HUES64 (cell line): ENCODE results near the gene TLE4.

Experiments
- H3K27ac ChIP-seq: 2 replicates; pipeline ENCODE4 v1.7.0; 2013; ENCODE audit warnings: low read depth, low read length, inconsistent platforms
- H3K27me3 ChIP-seq: 2 replicates; pipeline ENCODE4 v1.6.1; 2013; ENCODE audit warnings: mild to moderate bottlenecking, low read length; ENCODE audit not compliant: insufficient read depth
- H3K36me3 ChIP-seq: 2 replicates; pipeline ENCODE4 v1.6.1; 2013; ENCODE audit warnings: mild to moderate bottlenecking, low read length; ENCODE audit not compliant: insufficient read depth
- H3K4me1 ChIP-seq: 2 replicates; pipeline ENCODE4 v1.6.1; 2013; ENCODE audit warnings: mild to moderate bottlenecking, low read length, moderate library complexity; ENCODE audit not compliant: insufficient read depth
- H3K4me3 ChIP-seq: 2 replicates; pipeline ENCODE4 v1.5.1; 2013; ENCODE audit warnings: mild to moderate bottlenecking, low read length, moderate library complexity
- H3K9ac ChIP-seq: 2 replicates; pipeline ENCODE4 v1.6.1; 2013; ENCODE audit warnings: mild to moderate bottlenecking, low read depth, low read length
- H3K9me3 ChIP-seq: 2 replicates; pipeline ENCODE4 v1.6.1; 2013; ENCODE audit warnings: low read depth, low read length; ENCODE audit not compliant: insufficient read depth
- WGBS: fragments of 150-250, 120-280 bp; methylation state at CpG from one replicate; pipeline ENCODE4 v1.1.7; 2013; ENCODE audit warnings: missing lambda C conversion rate; 5-methylcytosine and 5-hydroxymethylcytosine counted together

Gene TLE4

DNA sequence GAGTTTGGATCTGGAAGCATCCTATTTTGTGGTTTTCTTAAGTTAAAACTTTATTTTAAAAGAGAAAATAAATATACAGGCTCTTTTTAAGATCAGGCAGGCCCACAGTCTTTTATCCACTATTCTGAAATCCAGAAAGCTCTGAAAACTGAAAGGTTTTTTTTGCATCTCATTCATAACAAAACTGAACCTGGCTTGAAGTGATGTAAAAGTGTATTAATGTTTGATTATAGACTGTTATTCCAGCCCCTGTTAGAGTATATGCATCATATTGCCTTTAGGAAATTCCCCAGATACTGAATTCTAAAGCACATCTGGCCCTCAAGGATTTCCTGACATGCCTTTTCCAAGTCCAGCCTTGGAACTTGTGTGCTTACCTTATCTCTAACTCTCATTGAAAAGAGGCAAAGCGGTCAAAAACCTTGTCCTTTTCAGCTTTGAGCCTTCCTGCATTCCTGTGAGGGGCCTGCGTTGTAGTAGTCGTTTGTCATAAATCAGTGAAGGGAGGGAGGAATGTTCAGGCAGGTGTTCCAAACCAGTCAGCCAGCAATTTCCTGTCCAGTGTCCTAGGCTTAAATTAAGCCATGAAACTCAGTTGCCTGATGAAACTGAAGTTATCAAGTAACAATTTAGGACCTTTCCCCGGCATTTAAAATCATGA lies 110.4 kb downstream of the TLE4 start:
- peaks cover 15% of the 10 kb centered on the region for H3K4me1 ChIP-seq
- 85% methylated on average over 4 of the region's 4 CpGs for whole genome bisulfite sequencing
- H3K9me3 ChIP-seq = no peaks in the 10 kb centered on the region; the same call in 1 of the 2 replicates
- H3K27me3 ChIP-seq = no peaks in the 10 kb centered on the region
- no peak overlapping the region for H3K27ac ChIP-seq
- H3K4me3 ChIP-seq = no peak overlapping the region
- peaks cover 17% of the 10 kb centered on the region for H3K36me3 ChIP-seq
- H3K9ac ChIP-seq = no peak overlapping the region

DNA sequence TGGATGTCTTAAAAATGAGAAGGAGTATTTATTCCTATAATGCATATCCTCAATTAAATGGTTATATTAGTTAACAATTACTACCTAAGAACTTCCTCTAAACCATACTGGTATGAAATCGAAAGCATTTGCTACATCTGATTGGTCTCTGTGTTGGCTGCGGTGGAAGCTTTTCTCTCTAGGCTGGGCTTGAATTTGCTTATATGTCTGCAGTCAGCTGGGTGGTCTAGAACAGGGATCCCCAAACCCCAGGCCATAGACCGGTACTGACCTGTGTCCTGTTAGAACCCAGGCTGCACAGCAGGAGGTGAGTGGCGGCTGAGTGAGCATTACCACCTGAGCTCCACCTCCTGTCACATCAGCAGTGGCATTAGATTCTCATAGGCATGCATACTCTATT lies 112.3 kb downstream of the TLE4 start:
- H3K4me1 ChIP-seq = peaks cover 15% of the 10 kb centered on the region
- H3K9ac ChIP-seq = no peak overlapping the region
- H3K4me3 ChIP-seq = no peak overlapping the region
- H3K36me3 ChIP-seq = peaks cover 8% of the 10 kb centered on the region
- no peak overlapping the region for H3K27ac ChIP-seq
- H3K9me3 ChIP-seq = no peaks in the 10 kb centered on the region
- WGBS = 95% methylated on average over 4 of the region's 4 CpGs
- H3K27me3 ChIP-seq = no peaks in the 10 kb centered on the region

DNA sequence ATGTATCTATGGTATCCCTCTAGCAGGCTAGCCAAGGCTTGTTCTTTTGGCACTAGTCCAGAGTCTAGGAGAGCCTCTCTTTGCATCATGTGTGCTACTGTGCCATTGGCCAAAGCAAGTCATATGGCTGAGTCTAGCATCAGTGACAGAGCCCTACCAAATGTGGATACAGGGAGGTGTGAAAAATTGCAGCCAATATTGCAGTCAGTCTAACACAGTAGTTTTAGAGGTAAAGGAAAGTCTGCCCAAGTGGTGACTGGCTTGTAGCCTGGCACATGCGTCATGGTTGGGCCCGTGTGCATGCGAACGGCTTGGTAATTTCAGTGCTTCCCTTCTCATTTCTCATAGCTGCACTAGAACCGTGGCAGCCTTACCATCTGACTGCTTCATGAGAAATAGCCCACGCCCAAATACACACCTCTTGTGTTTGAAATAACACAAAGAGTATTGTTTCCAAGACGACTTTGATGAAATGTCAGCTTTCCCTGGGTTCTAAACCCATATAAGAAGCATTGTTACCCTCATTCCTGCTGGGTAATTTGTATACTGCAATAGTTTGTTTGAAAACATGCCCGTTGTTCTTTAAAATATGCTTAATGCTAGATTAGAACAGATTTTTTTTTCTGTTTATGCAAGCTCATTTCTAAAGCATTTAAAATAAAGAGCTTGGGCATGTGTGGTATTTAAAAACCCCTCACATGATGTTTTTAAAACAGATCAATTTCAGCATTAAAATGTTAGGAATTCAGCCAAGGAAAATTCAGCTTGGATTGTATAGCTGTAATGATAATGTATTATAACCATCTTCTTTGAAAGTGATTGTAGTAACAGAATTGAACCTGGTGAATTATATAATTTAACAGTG lies 113.2 kb downstream of the TLE4 start:
- peaks cover 8% of the 10 kb centered on the region for H3K36me3 ChIP-seq
- no peak overlapping the region for H3K9ac ChIP-seq
- no peak overlapping the region for H3K4me3 ChIP-seq
- H3K27me3 ChIP-seq = no peaks in the 10 kb centered on the region
- H3K27ac ChIP-seq = no peak overlapping the region
- no peaks in the 10 kb centered on the region for H3K9me3 ChIP-seq
- H3K4me1 ChIP-seq = peaks cover 15% of the 10 kb centered on the region
- 90% methylated on average over 8 of the region's 8 CpGs for WGBS

DNA sequence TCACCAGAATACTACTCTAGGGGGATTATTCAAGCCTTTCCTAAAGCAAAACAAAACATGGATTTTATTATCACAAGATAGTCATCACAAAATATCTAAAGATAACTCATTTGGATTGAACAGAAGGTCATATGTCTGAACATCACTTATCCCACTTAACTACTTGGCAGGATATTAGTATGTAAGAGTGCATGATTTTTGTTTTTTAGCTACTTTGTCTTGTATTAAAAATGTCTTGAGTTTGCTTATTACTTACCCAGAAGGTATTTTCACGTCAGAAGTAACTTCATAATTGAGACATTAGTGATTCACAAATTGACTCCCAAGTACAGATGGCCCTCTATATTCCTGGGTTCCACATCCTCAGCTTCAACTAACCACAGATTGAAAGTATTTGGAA lies 113.8 kb downstream of the TLE4 start:
- 88% methylated on average over 1 of the region's 1 CpG for WGBS

GRCh38 chr9:79686381-79687130 lies 114.8 kb downstream of the TLE4 start:
- WGBS = 90% methylated on average over 8 of the region's 8 CpGs
- Histone ChIP-seq H3K4me3 (no peak overlapping the region), H3K27ac (peak overlapping the region; percentile 29; the same call in 1 of the 2 replicates)

More for the DNA sequence above, 113.8 kb downstream of the TLE4 start:
- no peaks in the 10 kb centered on the region for H3K27me3 ChIP-seq
- peaks cover 8% of the 10 kb centered on the region for H3K36me3 ChIP-seq
- no peak overlapping the region for H3K4me3 ChIP-seq
- H3K9me3 ChIP-seq = no peaks in the 10 kb centered on the region
- peaks cover 15% of the 10 kb centered on the region for H3K4me1 ChIP-seq
- H3K27ac ChIP-seq = no peak overlapping the region
- no peak overlapping the region for H3K9ac ChIP-seq

GRCh38 chr9:79687131-79687447 lies 115.3 kb downstream of the TLE4 start:
- Histone ChIP-seq H3K27ac (no peak overlapping the region), H3K27me3 (no peaks in the 10 kb centered on the region), H3K4me3 (no peak overlapping the region), H3K36me3 (peaks cover 8% of the 10 kb centered on the region), H3K9me3 (no peaks in the 10 kb centered on the region), H3K9ac (no peak overlapping the region), H3K4me1 (peaks cover 9% of the 10 kb centered on the region; the same call in 1 of the 2 replicates)
- 95% methylated on average over 8 of the region's 8 CpGs for WGBS

More at GRCh38 chr9:79686381-79687130, 114.8 kb downstream of the TLE4 start:
- Histone ChIP-seq H3K27me3 (no peaks in the 10 kb centered on the region), H3K9ac (no peak overlapping the region), H3K36me3 (peaks cover 8% of the 10 kb centered on the region), H3K4me1 (peaks cover 9% of the 10 kb centered on the region; the same call in 1 of the 2 replicates), H3K9me3 (no peaks in the 10 kb centered on the region)

- peaks cover 8% of the 10 kb centered on the region for H3K36me3 ChIP-seq
- H3K4me3 ChIP-seq = no peak overlapping the region
- H3K9ac ChIP-seq = no peak overlapping the region
- H3K4me1 ChIP-seq = peaks cover 20% of the 10 kb centered on the region
- H3K27ac ChIP-seq = no peak overlapping the region
- no peaks in the 10 kb centered on the region for H3K9me3 ChIP-seq
- 78% methylated on average over 3 of the region's 4 CpGs for WGBS
- H3K27me3 ChIP-seq = no peaks in the 10 kb centered on the region
Measured at GRCh38 chr9:79688363-79688762, 116.6 kb downstream of the TLE4 start.

- WGBS = 94% methylated on average over 4 of the region's 4 CpGs
- Histone ChIP-seq H3K4me3 (no peak overlapping the region), H3K27ac (no peak overlapping the region), H3K9ac (no peak overlapping the region), H3K9me3 (no peaks in the 10 kb centered on the region), H3K27me3 (no peaks in the 10 kb centered on the region), H3K36me3 (peaks cover 8% of the 10 kb centered on the region), H3K4me1 (peaks cover 32% of the 10 kb centered on the region)
Measured at GRCh38 chr9:79689576-79689975, 117.8 kb downstream of the TLE4 start.

- peaks cover 52% of the 10 kb centered on the region for H3K4me1 ChIP-seq
- H3K27ac ChIP-seq = no peak overlapping the region
- H3K36me3 ChIP-seq = peaks cover 6% of the 10 kb centered on the region
- H3K9me3 ChIP-seq = no peaks in the 10 kb centered on the region
- no peaks in the 10 kb centered on the region for H3K27me3 ChIP-seq
- H3K9ac ChIP-seq = no peak overlapping the region
- 93% methylated on average over 4 of the region's 5 CpGs for WGBS
- H3K4me3 ChIP-seq = no peak overlapping the region
Measured at GRCh38 chr9:79691496-79691895, 119.7 kb downstream of the TLE4 start.

- H3K36me3 ChIP-seq = no peaks in the 10 kb centered on the region
- H3K27me3 ChIP-seq = no peaks in the 10 kb centered on the region
- H3K27ac ChIP-seq = no peak overlapping the region
- H3K4me1 ChIP-seq = peaks cover 61% of the 10 kb centered on the region
- H3K9ac ChIP-seq = no peak overlapping the region
- no peaks in the 10 kb centered on the region for H3K9me3 ChIP-seq
- no peak overlapping the region for H3K4me3 ChIP-seq
- WGBS = 82% methylated on average over 7 of the region's 7 CpGs
Measured at GRCh38 chr9:79692857-79693571, 121.2 kb downstream of the TLE4 start.
